ENCODE results near the gene C9orf50. TPM values are rescaled to one million over a fixed set of nuclear protein-coding genes. Genes with fewer than 3 reads are reported as not detected.

The C9orf50 gene
- total and polyA plus RNA-seq, 11 donors, result not detected

- no peak overlapping the region for H3K27ac ChIP-seq
- intact Hi-C loops (cut with DNase I), result no loop called here
- H3K4me3 ChIP-seq, result peak overlapping the region in 1 of 12 donors; percentile 56
- no peak for TF ChIP-seq CTCF (IDR thresholded peaks at IDR 0.05)
- TF ChIP-seq POLR2A (IDR thresholded peaks at IDR 0.05), result no peak
- no peaks in the 10 kb centered on the region for H3K36me3 ChIP-seq
- DNase-seq, result no peak
- no peaks in the 10 kb centered on the region for H3K9me3 ChIP-seq
- no peak for ATAC-seq
- H3K4me1 ChIP-seq, result peaks cover 0 to 19% (median 1%) of the 10 kb centered on the region in 12 donors
- 77 to 82% (median 80%) methylated on average over 10 to 11 of the region's 11 CpGs for WGBS, 4 donors
- H3K27me3 ChIP-seq, result peaks cover 3 to 39% (median 16%) of the 10 kb centered on the region in 9 donors
Observed at GRCh38 chr9:129667378-129667777, 46.5 kb upstream of the C9orf50 start.

- Histone ChIP-seq H3K4me1 (peaks cover 0 to 19% (median 1%) of the 10 kb centered on the region in 12 donors), H3K27me3 (peaks cover 3 to 39% (median 16%) of the 10 kb centered on the region in 9 donors), H3K4me3 (peak overlapping the region in 9 of 12 donors; percentile 14 to 56 (median 45)), H3K9me3 (no peaks in the 10 kb centered on the region), H3K27ac (no peak overlapping the region), H3K36me3 (no peaks in the 10 kb centered on the region)
- intact Hi-C loops (cut with DNase I), result no loop called here
- DNase-seq, result no peak
- no peak for ATAC-seq
- TF ChIP-seq POLR2A (IDR thresholded peaks at IDR 0.05) (no peak), CTCF (IDR thresholded peaks at IDR 0.05) (no peak)
- 19 to 46% (median 37%) methylated on average over 5 to 13 of the region's 13 CpGs for WGBS, 4 donors
Observed at GRCh38 chr9:129666575-129666974, 45.7 kb upstream of the C9orf50 start.

GRCh38 chr9:129665814-129666520 lies 45.1 kb upstream of the C9orf50 start:
- ATAC-seq (no peak), DNase-seq (no peak)
- intact Hi-C loops (cut with DNase I), result no loop called here
- H3K27ac ChIP-seq, result no peak overlapping the region
- no peaks in the 10 kb centered on the region for H3K36me3 ChIP-seq
- peaks cover 3 to 39% (median 16%) of the 10 kb centered on the region in 9 donors for H3K27me3 ChIP-seq
- H3K9me3 ChIP-seq, result no peaks in the 10 kb centered on the region
- H3K4me1 ChIP-seq, result peaks cover 0 to 19% (median 1%) of the 10 kb centered on the region in 12 donors
- TF ChIP-seq CTCF (IDR thresholded peaks at IDR 0.05) (no peak), POLR2A (IDR thresholded peaks at IDR 0.05) (no peak)
- WGBS, 4 donors, result 4 to 10% (median 6%) methylated on average over 3 to 88 of the region's 88 CpGs
- H3K4me3 ChIP-seq, result peak overlapping the region in 9 of 12 donors; percentile 35 to 56 (median 48)

- peaks cover 0 to 19% (median 1%) of the 10 kb centered on the region in 12 donors for H3K4me1 ChIP-seq
- H3K4me3 ChIP-seq, result peak within 1 kb of the TSS in 11 of 12 donors; percentile 16 to 56 (median 45)
- DNase-seq, result peak in 3 of 5 donors; percentile 27 to 41 (median 39)
- H3K36me3 ChIP-seq, result no peaks in the 10 kb centered on the region
- peak in 3 of 4 donors; percentile 27 to 73 (median 43) for ATAC-seq
- H3K27ac ChIP-seq, result no peak within 1 kb of the TSS
- no peaks in the 10 kb centered on the region for H3K9me3 ChIP-seq
- H3K27me3 ChIP-seq, result peaks cover 3 to 39% (median 16%) of the 10 kb centered on the region in 9 donors
- 0% methylated on average over 27 to 37 of the region's 37 CpGs for WGBS, 4 donors
- intact Hi-C loops (cut with DNase I), result no loop called here
- TF ChIP-seq POLR2A (IDR thresholded peaks at IDR 0.05), result no peak
- no peak for TF ChIP-seq CTCF (IDR thresholded peaks at IDR 0.05)
Observed at GRCh38 chr9:129665389-129665775, 44.5 kb upstream of the C9orf50 start, which contains the start of gene PRRX2. PRRX2 (plus strand) TSS chr9:129665647; CDS start chr9:129665868, 221 bp downstream.

Data from heart left ventricle (tissue), 16 donors.